HEK293 (cell line): ENCODE data around the gene LRP8.

Experiments used
- CTCF ChIP-seq: fragments of 450-650 bp; formaldehyde crosslinking; IDR thresholded peaks from 2 replicates; pipeline ENCODE4 v1.5.1; 2016; ENCODE audit warnings: missing biosample characterization, missing genetic modification characterization
- INSM2 ChIP-seq: fragments of 450-650 bp; formaldehyde crosslinking; IDR thresholded peaks from 2 replicates; pipeline ENCODE4 v1.5.1; 2016; ENCODE audit warnings: missing biosample characterization, missing genetic modification characterization
- ZBTB21 ChIP-seq: fragments of 450-650 bp; formaldehyde crosslinking; IDR thresholded peaks from 2 replicates; pipeline ENCODE4 v1.5.1; 2017; ENCODE audit warnings: missing biosample characterization, missing genetic modification characterization
- ZNF114 ChIP-seq: fragments of 450-650 bp; formaldehyde crosslinking; IDR thresholded peaks from 2 replicates; pipeline ENCODE4 v1.5.0; 2017; ENCODE audit warnings: missing biosample characterization, missing genetic modification characterization
- ZNF138 ChIP-seq: fragments of 450-650 bp; formaldehyde crosslinking; IDR thresholded peaks from 2 replicates; pipeline ENCODE4 v1.5.1; 2016; ENCODE audit warnings: missing biosample characterization, missing genetic modification characterization, borderline replicate concordance
- ZNF501 ChIP-seq: fragments of 450-650 bp; formaldehyde crosslinking; IDR thresholded peaks from 2 replicates; pipeline ENCODE4 v1.5.1; 2016; ENCODE audit warnings: missing biosample characterization, missing genetic modification characterization
- ZNF621 ChIP-seq: fragments of 450-650 bp; formaldehyde crosslinking; IDR thresholded peaks from 2 replicates; pipeline ENCODE4 v1.5.1; 2017; ENCODE audit warnings: missing biosample characterization, missing genetic modification characterization
- ZNF670 ChIP-seq: fragments of 450-650 bp; formaldehyde crosslinking; IDR thresholded peaks from 2 replicates; pipeline ENCODE4 v1.5.1; 2016; ENCODE audit warnings: missing biosample characterization, missing genetic modification characterization, low read depth
- ZNF830 ChIP-seq: fragments of 450-650 bp; IDR thresholded peaks from 2 replicates; pipeline ENCODE4 v1.5.0; 2018; ENCODE audit warnings: missing biosample characterization, missing genetic modification characterization, low read depth, mild to moderate bottlenecking, moderate library complexity

GRCh38 chr1:53373246-53373645, 45.4 kb upstream of the LRP8 start:
- TF ChIP-seq CTCF (tag by site-specific recombination), result no peak
- TF ChIP-seq ZNF621 (tag by site-specific recombination), result no peak
- TF ChIP-seq INSM2 (tag by site-specific recombination), result no peak
- no peak for TF ChIP-seq ZBTB21
- TF ChIP-seq ZNF501 (tag by site-specific recombination), result no peak
- TF ChIP-seq ZNF114 (tag by site-specific recombination), result no peak
- no peak for TF ChIP-seq ZNF830 (tag by site-specific recombination)
- TF ChIP-seq ZNF138, result no peak
- no peak for TF ChIP-seq ZNF670 (tag by site-specific recombination)
